ENCODE data around the gene GPR160. TPM values are rescaled to one million over a fixed set of nuclear protein-coding genes. Genes with fewer than 3 reads are reported as not detected.

GPR160 gene
- total and polyA plus RNA-seq, 9 of the 15 experiments (the other 6 are each of a cell fraction or from before 2014, with no cell fraction given): 1.3 to 10.5 (median 8.3) TPM

DNA sequence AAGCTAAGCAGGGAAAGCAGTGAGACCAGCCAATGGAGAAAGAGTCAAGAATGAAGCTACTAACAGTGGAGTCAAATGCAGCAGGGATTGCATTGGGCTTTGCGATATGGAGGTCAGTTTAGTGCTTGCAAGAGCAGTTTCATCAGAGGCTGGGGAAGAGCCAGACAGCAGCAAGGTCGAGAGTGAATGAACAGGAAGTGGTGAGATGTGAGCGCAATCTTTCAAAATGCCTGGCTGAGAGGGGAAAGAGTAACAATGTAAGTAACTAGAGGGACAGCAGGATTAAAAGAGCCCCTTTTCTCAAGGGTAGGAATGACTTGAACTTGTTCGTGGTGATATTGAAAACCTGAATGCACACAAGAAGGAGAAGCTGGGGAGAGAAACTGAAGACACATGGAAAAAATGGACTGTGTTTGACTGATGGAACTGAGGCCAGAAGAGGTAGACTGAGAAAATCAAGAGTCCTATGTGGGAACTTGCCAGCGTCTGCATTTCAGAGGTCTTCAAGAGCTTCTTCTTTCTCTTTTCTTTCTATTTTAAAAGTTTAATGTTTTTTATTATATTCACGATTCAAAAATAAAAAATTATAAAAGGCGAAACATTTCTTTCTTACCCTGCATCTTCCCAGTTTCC, 30.6 kb upstream of the GPR160 start:
- peak overlapping the region; percentile 7; the same call in 1 of the 2 replicates for H3K4me2 ChIP-seq (ENCODE audit: insufficient read depth, low read length)
- H2AFZ ChIP-seq (ENCODE audit: low read depth, low read length): peak overlapping the region; percentile 73
- no peaks in the 10 kb centered on the region for H3K79me2 ChIP-seq (ENCODE audit: control insufficient read depth, insufficient read depth, low read length)
- no peak overlapping the region for H3K4me3 ChIP-seq
- no peaks in the 10 kb centered on the region for H3K36me3 ChIP-seq (ENCODE audit: control insufficient read depth, insufficient read depth, low read length)
- no peaks in the 10 kb centered on the region for H3K9me3 ChIP-seq (replicated peaks; ENCODE audit: control insufficient read depth, insufficient read depth, low read depth, low read length)
- WGBS (ENCODE audit: insufficient coverage, low coverage, missing lambda C conversion rate): 19% methylated on average over 7 of the region's 7 CpGs
- ATAC-seq (peak; percentile 72), DNase-seq (ENCODE audit: extremely low read depth in 1 of 4, low spot score in 3 of 4) (peak in 1 of 4 experiments; percentile 18), FAIRE-seq (no peak)
- H4K20me1 ChIP-seq (replicated peaks; ENCODE audit: control insufficient read depth, insufficient read depth, low read length): no peaks in the 10 kb centered on the region
- intact Hi-C loops (cut with micrococcal nuclease) (no loop called here), in situ Hi-C loops (cut with MboI) (no loop called here)
- ChIA-PET POLR2A (interaction anchor here (0.6 kb wide), 1 partner anchor 120 kb away, joined by 3 read pairs; no protein-coding TSS in a partner anchor), CTCF (ENCODE audit: low intra/inter-chr PET ratio) (no interaction called here)
- no TSS peak for BruUV-seq (replicated peaks)
- H3K9me1 ChIP-seq (ENCODE audit: control insufficient read depth, insufficient read depth, low read length): no peaks in the 10 kb centered on the region
- no peak overlapping the region for H3K27ac ChIP-seq (ENCODE audit: extremely low read depth, low read depth, low read length)
- H3K4me1 ChIP-seq (replicated peaks in 1 of 2; ENCODE audit: control insufficient read depth in 2 of 2, insufficient read depth in 2 of 2, low read length in 2 of 2): no peaks in the 10 kb centered on the region; a peak in 1 of 5 replicates
- peaks cover 0 to 5% of the 10 kb centered on the region in 2 experiments; a peak in 2 of 5 replicates for H3K27me3 ChIP-seq (ENCODE audit: control insufficient read depth in 2 of 2, insufficient read depth in 2 of 2, low read length in 2 of 2)
- peak overlapping the region in 1 of 2 experiments; percentile 45; a peak in 1 of 4 replicates for H3K9ac ChIP-seq (ENCODE audit: insufficient read depth in 1 of 2, low read depth in 2 of 2, low read length in 2 of 2)
- TF ChIP-seq ZNF175 (CRISPR knock-in tag; IDR thresholded peaks at IDR 0.05; ENCODE audit: low read depth) (peak; percentile 38; the same call in 1 of the 2 replicates), ZBTB40 (IDR thresholded peaks at IDR 0.05) (peak; percentile 27; the same call in 1 of the 2 replicates), ZBTB40 (CRISPR knock-in tag; IDR thresholded peaks at IDR 0.05) (no peak), ETV1 (tag; conservative IDR thresholded peaks at IDR 0.05; ENCODE audit: low read depth) (peak; percentile 57; the same call in 1 of the 2 replicates), BACH1 (tag; IDR thresholded peaks at IDR 0.05) (no peak), CEBPG (CRISPR knock-in tag; IDR thresholded peaks at IDR 0.05) (no peak), CEBPG (tag; conservative IDR thresholded peaks at IDR 0.05 in 1 of 2, IDR thresholded peaks at IDR 0.05 in 1 of 2) (peak in 1 of 2 experiments; percentile 41; a peak in 2 of 4 replicates), DPF2 (IDR thresholded peaks at IDR 0.05) (peak; percentile 16; the same call in 1 of the 2 replicates), USF2 (CRISPR knock-in tag; IDR thresholded peaks at IDR 0.05) (no peak), GABPA (tag; conservative IDR thresholded peaks at IDR 0.05; ENCODE audit: low read depth) (peak; percentile 72), MXI1 (IDR thresholded peaks at IDR 0.05; ENCODE audit: low read depth, low read length) (no peak), SPI1 (IDR thresholded peaks at IDR 0.05; ENCODE audit: borderline replicate concordance, low read depth, low read length) (peak; percentile 60; the same call in 1 of the 2 replicates), KLF16 (IDR thresholded peaks at IDR 0.05) (no peak)

Data from K562 (cell line).